GM21619 (cell line): Measurements from ENCODE around the gene MAEL.

Experiments used
- ATAC-seq: cut with Tn5 transposase; IDR thresholded peaks from one replicate; pipeline ENCODE4 v1.9.1; 2021; ENCODE audit not compliant: unreplicated experiment

Gene MAEL

GRCh38 chr1:166988974-166989515 lies at the start of gene MAEL:
TSS of gene MAEL (plus strand) at chr1:166989280. CDS start at chr1:166989353, 73 bp downstream.
- no peak for ATAC-seq

DNA sequence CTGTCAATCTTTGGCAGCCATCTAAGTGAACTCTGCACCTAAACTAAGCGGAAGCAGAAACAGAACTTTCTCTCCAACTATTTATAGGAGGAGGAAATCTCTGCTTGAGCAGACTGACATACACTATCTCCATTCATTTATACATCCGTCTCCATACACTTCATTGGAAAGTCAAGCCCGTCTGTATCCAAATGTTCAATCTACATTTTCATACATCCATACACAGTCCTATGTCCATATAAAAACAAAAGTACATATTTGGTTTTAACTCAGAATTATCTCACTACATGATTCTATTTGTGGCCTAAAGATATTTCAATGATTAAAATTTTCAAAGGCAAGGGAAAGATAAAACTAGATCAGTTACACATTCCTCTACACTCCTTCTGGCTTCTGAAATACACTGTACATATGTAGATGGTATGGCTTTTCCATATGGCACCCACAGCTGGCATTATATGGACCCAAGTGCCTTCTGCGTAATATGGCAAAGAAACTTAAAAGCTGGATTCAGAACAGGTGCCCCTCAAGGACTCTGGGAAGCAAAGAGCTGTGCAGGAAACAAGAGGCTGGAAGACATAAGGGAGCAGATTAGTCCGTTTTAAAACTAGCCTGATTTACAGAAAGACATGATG lies 49.2 kb upstream of the MAEL start:
- no peak for ATAC-seq

GRCh38 chr1:166944186-166944967 lies 44.7 kb upstream of the MAEL start:
- ATAC-seq = no peak

GRCh38 chr1:166947398-166948043 lies 41.6 kb upstream of the MAEL start:
- ATAC-seq = no peak

DNA sequence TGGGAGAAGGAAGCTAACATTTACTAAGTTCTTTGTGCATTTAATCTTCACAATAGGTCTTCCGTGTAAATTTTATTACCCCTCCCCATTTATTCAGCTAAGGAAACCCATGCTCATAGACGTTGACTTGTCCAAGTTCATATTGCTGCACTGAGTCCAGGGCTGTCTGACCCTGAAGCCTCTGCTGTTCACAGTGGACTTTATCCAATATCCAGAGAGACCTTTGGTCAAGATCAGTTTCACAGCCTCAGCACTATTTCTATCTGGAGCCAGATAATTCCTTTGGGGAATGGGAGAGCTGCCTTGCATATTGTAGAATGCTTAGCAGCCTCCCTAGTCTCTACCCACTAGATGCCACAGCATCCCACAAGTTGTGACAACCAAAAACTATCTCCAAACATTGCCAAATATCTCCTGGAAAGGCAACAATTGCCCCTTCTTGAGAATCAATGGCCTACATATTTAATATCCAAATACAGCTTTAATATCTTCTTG lies 40.2 kb upstream of the MAEL start:
- no peak for ATAC-seq

DNA sequence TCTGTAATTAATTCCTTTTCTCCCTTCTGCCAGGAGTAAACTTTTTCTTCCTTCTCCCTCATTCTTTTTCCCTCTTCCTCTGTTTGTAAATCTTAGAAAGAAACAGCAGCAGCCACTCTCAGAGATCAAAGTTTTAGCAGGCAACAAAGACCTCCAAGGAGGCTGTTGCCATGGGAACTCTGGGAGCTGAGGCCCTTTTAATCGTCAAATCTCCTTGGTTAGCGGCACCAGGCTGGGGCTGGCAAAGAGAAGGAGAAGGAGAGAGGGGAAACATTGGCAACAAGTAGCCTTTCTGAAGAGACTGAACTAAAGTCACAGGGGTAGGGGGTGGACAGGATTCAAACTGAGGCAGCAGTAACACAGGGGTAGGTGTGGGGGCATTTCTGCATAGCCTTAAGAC lies 38.9 kb upstream of the MAEL start:
- ATAC-seq = no peak

GRCh38 chr1:166951050-166951449 lies 38.0 kb upstream of the MAEL start:
- no peak for ATAC-seq

DNA sequence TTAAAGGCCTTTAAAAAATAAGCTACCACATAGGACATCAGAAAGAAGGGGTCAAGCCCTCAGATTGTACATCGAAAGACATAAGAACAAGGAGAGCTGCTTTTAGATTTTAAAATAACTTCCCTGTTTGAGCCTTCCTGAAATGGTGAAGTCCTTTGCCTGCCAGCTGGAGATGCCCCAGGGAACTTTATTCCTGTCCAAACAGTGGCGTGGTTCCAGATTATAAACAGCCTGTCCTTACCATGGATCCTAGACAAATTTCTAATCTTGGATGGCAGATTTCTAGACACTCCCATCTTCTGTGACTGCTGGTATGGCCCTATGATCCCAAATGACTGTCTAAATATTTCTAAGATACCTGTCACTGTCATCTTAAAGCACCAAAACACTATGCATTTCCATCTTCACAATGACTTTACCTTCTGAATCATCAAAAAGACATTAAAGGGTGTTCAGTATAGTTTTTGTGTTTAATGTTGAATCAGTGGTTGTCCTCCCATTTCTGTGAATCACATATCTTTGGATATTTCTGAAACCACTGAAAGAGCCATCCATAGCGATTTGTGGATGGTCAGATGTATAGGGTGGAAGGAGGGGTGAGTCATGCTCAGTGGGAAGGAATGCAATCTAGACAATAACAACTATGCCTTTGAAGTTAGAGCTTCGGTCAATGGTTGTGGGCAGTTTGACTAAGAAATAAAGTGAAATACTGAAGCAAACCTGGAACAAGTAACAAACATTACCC lies 36.9 kb upstream of the MAEL start:
- ATAC-seq = no peak

DNA sequence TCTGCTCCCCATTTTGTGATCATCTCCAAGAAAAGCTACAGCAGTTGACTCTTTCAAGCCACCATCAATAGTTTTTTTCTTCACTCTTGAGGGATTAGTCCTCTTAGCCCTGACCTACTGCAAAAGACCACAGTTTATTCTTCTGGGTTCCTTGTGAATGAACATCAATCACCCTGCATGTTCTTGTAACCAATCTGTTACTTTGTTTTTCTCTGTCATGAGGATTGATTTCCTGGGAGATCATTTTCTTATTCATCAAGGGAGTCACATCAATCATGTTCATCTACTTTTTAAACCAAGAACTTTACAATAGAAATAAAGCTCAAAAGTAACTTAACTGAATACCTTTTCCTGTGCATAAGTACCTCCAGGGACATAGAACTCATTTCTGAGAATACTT lies 35.6 kb upstream of the MAEL start:
- ATAC-seq = no peak

- no peak for ATAC-seq
Measured at GRCh38 chr1:166956057-166956850, 32.8 kb upstream of the MAEL start.

DNA sequence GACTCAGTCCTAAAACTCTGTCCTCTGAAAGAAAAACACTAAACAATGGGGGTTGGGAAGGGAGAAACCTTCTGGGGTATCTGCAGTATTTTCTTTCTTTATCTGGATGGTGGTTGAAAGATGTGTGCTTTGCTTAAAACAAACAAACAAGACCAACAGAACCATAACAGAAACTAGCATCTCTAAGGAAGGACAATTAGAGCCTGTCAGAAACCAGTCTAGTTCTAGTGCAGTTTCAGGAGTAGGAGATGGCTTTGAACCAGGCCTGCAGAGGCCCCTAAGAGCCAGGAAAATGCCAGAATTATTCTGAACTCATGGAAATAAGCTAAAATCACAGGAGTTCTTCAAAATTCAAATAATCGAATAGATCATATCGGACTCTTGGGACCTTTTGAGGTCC lies 32.2 kb upstream of the MAEL start:
- ATAC-seq = no peak

GRCh38 chr1:166960858-166961474 lies 28.1 kb upstream of the MAEL start:
- ATAC-seq = peak; percentile 71

DNA sequence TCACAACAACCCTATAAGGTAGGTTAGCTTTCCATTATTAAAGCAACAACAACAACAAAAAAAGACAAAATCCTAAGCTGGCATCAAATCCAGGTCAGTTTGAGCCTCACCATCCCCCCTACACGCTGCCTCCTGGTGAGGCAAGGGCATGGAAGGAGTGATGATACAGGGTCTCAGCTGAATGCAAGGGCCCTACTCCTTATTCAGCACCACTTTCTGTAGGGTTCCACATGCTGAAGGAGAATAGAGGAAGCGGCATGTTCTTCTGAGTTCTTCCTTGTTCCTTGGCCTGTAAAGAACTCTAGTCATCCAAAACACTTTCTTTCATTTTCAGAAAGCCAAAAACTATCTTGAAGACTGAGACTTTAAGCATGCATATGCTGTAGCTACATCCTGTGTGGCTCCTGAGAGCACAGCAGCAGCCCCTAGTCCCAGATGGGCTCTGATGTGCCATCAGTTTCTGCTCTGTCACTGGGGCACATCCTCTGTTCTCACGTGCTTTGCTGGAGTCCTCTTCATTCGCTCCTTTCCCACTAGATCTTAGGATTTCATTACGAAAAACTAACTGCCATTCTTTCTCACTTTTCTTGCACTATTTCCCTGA lies 19.9 kb upstream of the MAEL start:
- ATAC-seq = peak; percentile 94

DNA sequence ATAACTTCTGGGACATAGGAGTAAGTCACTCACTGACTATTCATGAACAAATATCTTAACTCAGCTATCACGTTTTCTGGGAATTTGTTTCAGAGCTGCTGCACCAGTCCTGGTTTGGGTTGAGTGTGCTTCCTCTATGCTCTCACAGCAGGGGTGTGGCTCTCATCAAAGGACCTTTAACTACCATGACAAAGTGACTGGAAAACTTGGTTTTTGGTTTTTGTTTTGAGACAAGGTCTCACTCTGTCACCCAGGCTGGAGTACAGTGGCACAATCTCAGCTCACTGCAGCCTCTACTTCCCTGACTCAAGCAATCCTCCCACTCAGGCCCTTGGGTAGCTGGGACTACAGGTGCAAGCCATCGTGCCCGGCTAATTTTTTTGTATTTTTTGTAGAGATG lies 17.8 kb upstream of the MAEL start:
- no peak for ATAC-seq

GRCh38 chr1:166972193-166972592 lies 16.9 kb upstream of the MAEL start:
- no peak for ATAC-seq

GRCh38 chr1:166972826-166973225 lies 16.3 kb upstream of the MAEL start:
- no peak for ATAC-seq

- ATAC-seq = no peak
Measured at GRCh38 chr1:166974647-166975345, 14.3 kb upstream of the MAEL start.

GRCh38 chr1:166975361-166976129 lies 13.5 kb upstream of the MAEL start, which contains the start of gene ILDR2:
TSS of gene ILDR2 (minus strand) at chr1:166975540. CDS start at chr1:166975268, 272 bp downstream.
- ATAC-seq = peak; percentile 69
